Activated CD8-positive, alpha-beta memory T cell treated with anti-CD3 and anti-CD28 coated beads for 48 hours (primary cell): ENCODE measurements around the gene SIGLEC10.
A peak's percentile ranks its signal among the peaks of the same experiment; 100 is the strongest.

Source experiments
- DNase-seq, 3 experiments: peaks; one replicate each; pipeline ENCODE4 v3.0.0-alpha.2; 2020; ENCODE audit warnings: low read depth in 2 of 3, low spot score in 2 of 3

Gene SIGLEC10

DNA sequence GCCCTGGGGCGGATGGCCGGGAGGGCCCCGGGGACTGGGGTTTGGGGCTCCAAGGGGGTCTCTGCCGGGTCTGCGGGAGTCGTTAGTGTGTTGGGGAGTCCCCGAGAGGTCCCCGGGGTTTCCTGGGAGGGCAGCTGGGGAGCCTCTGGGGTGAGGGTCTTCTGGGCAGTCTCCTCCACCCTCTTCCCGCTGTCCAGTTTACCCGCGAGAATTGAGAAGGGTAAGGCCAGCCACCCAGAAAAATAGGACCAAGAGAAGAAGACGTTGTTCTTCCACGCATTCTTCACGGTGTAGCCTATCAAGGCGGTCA is 50.2 kb downstream of the SIGLEC10 start:
- no peak for DNase-seq

GRCh38 chr19:51366389-51367254 is 50.8 kb downstream of the SIGLEC10 start:
- peak; percentile 68 to 89 (median 89) for DNase-seq

DNA sequence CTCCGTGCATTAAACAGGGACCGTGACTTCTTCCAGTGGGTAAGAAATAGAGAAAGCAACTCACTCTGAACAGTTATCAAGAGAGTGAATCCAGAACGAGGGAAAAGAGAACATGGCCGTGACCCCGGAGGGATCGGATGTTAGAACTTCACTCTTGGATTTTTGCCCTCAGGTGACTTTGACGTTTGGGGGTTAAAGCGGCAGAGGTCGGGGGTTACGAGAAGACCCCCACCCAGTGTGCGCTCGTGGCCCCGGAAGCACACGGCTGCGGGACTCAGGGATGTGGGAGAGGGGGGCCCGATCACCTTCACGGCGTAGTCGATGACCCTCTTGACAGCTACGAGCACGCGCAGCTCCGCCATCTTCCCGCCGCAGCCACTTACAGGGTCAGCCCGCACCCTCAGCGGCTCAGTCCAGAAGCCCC is 51.5 kb downstream of the SIGLEC10 start, which contains the start of gene ETFB:
ETFB (minus strand) TSS at position 424 of the 424 bp plus-strand sequence; CDS start at position 362, 62 bp downstream.
- DNase-seq: no peak

GRCh38 chr19:51365211-51365964 is 52.1 kb downstream of the SIGLEC10 start:
- DNase-seq: no peak

DNA sequence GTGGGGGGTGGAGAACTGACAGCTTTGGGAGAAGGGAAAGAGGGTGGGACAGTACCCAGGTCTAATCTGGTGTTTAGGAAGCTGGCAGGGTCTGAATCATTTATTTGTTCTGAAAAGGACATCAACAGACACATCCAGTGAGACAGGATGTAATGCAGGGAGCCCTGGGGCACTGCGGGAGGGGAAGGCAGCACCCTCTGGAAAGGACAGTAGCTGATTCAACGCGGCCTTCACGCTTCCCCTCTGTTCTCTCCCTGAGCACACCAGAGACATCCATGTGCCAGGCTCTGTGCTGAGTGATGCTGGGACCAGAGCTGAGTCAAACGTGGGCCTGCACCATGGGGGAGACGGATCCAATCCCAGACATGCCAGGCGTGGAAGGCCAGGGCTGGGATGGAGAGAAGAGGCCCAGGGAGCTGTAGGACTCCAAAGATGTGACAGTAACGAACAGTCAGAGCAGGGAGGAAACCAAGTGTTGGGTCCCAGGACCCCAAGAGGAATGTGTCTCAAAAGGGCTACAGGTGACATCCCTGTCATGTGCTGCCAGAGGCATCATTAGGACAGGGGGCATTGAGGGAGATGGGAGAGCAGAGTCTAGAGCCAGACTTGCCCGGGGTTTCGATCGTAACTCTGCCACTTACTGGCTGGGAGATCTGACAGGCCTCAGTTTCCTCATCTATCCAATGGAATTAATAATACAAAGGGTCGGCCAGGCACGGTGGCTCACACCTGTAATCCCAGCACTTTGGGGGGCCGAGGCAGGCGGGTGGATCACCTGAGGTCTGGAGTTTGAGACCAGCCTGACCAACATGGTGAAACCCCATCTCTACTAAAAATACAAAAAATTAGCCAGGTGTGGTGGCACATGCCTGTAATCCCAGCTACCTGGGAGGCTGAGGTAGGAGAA is 53.0 kb downstream of the SIGLEC10 start:
- no peak for DNase-seq

GRCh38 chr19:51361239-51361638 is 56.2 kb downstream of the SIGLEC10 start:
- DNase-seq: no peak
